LoVo (cell line): ENCODE results near the gene L1TD1.
"Not testable (repeated sequence)": the region's sequence is repeated elsewhere in the genome, so short reads cannot be mapped to it uniquely, and the experiment has no call there.

Experiments used
- DNase-seq: peaks from one replicate; pipeline ENCODE4 v3.0.0-alpha.2; 2016; ENCODE audit warnings: low spot score

Gene L1TD1

DNA sequence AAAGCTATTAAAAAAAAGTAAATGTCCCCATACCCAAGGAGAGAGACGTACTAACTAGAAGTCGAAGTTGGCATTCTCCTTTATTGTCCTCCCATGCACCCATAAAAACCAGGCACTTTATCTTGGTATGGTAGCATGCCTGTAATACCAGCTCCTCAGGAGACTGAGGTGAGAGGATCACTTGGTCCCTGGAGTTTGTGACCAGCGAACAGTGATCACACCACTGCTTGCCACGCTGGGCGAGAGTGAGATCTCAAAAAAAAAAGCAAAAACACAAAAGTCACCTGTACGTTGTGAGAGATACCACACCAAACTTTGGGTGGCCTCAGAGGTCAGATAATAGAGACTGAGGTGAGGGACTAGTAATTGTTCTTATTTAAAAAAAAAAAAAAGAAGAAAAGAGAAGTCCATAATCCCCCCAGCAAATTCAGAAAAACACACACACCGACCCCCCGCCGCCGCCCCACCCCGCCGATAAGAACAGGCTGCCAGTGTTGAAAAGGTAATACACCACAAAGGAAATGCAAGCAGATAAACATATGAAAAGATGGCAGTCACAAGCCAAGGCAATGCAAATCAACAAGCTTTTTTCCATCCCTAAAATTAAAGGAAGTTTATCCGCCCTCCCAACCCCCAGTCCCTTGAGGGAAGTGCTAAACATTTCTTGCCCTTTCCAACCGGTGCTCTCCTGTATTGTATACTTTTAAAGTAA, 3.6 kb downstream of the L1TD1 start:
- no peak for DNase-seq

DNA sequence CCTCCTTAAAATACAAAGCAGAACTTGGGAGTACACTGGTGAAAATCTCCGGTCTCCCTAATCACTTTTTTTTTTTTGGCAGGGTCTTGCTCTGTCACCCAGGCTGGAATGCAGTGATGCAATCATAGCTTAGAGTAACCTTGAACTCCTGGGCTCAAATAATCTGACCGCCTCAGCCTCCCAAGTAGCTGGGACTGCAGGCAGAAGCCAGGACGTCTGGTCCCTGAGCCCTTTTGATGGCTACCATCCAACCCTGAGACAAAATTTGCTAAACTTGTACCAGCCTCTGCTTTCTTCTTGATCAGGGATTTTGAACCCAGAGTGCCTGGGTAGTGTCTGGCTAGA, 4.1 kb downstream of the L1TD1 start:
- no peak for DNase-seq

DNA sequence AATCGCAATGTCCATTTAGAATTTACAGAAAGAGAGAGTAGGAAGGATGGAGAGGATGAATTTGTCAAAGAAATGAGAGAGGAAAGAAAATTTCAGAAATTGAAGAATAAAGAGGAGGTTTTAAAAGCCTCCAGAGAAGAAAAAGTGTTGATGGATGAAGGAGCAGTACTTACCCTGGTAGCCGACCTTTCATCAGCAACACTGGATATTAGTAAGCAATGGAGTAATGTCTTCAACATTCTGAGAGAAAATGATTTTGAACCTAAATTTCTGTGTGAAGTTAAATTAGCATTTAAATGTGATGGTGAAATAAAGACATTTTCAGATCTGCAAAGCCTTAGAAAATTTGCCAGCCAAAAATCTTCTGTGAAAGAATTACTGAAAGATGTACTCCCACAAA, 12.5 kb downstream of the L1TD1 start:
- no peak for DNase-seq

DNA sequence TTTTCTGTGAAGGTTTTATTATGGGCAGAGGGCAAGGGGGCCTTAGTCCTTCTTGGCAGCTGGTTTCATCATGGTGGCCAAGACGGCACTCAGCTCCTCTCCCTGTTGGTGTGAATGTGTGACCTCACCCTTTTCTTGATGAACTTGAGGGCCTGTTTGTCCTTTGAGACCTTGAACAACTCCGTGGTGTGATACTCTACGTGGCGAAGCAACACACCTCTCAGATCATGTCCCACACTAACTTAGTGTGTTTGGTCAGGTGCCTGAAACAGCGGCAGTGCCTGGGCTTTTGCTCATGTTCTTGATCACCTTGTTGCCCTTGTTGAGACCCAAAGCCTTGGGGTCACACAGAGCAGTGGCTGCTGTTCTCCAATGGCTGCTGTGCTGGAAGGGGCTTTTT, 13.4 kb downstream of the L1TD1 start:
- no peak for DNase-seq

DNA sequence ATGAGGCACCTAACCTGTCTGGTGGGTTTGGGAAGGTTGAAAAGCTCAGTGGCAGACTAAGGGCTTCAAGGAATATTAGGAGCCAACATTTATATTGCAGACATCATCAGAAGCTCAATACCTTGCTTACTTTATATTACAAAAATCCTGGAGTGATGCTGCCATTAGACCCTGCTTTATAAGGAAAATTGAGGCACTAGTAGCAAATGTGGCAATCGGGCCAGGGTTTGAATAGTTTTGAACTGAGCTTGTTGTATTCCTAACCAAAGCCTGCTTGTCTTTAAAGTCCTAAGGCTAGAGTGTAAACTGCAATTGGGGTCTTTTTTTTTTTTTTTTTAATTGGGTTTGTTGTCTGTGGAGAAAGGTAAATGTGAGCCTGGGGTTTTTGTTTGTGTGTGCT, 14.3 kb downstream of the L1TD1 start:
- no peak for DNase-seq

DNA sequence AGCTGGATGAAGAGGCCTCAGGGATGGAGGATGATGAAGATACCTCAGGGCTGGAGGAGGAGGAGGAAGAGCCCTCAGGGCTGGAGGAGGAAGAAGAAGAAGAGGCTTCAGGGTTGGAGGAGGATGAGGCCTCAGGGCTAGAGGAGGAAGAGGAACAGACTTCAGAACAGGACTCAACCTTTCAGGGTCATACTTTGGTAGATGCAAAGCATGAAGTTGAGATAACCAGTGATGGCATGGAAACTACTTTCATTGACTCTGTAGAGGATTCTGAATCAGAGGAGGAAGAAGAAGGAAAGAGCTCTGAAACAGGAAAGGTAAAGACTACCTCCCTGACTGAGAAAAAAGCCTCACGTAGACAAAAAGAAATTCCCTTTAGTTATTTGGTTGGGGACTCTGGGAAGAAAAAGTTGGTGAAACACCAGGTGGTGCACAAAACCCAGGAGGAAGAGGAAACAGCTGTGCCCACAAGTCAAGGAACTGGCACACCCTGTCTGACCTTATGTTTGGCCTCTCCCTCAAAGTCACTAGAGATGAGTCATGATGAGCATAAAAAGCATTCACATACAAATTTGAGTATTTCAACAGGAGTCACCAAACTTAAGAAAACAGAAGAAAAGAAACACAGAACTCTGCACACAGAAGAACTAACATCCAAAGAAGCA, 15.4 kb downstream of the L1TD1 start:
- peak; percentile 45 for DNase-seq

DNA sequence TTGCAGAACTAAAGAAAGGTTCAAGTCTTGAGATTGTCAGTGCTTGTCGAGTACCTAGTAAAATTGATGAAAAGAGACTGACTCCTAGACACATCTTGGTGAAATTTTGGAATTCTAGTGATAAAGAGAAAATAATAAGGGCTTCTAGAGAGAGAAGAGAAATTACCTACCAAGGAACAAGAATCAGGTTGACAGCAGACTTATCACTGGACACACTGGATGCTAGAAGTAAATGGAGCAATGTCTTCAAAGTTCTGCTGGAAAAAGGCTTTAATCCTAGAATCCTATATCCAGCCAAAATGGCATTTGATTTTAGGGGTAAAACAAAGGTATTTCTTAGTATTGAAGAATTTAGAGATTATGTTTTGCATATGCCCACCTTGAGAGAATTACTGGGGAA, 16.3 kb downstream of the L1TD1 start:
- DNase-seq, result no peak

DNA sequence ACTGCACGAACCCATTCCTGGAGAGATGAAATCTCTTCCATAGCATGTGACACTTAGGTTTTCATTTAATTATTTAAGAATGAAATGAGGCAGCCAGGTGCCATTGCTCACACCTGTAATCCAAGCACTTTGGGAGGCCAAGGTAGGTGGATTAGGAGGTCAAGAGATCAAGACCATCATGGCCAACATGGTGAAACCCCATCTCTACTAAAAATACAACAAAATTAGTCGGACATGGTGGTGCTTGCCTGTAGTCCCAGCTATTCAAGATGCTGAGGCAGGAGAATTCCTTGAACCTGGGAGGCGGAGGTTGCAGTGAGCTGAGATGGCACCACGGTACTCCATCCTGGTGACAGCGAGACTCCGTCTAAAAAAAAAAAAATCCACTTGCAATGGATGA, 17.8 kb downstream of the L1TD1 start:
- no peak for DNase-seq

DNA sequence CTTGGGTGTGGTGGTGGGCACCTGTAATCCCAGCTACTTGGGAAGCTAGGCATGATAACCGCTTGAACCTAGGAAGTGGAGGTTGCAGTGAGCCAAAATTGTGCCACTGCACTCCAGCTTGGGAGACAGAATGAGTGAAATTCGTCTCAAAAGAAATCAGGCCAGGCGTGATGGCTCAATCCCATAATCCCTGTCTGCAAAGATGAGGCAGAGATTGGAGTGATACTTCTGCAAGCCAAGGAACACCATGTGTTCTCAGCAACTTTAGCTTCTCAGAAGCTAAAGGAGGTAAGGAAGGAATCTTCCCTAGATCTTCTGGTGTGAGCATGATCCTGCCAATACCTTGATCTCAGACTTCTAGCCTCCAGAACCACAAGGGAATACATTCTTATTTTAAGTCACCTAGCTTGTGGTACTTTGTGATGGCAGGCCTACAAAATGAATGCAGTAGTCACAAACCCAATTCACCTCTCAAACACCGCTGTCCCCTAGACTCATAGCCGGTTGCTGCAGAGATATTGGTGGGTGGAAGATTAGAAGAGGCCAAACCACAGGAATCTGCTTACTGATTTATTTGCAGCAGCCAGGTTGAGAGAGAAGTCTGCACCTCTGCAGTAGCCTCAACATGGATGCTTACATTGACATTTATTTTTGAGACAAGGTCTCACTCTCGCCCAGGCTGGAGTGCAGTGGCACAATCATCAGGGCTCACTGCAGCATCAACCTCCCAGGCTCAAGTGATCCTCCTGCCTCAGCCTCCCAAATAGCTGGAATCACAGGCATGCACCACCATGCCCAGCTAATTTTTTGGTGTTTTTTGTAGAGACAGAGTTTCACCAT, 18.6 kb downstream of the L1TD1 start:
- no peak for DNase-seq

DNA sequence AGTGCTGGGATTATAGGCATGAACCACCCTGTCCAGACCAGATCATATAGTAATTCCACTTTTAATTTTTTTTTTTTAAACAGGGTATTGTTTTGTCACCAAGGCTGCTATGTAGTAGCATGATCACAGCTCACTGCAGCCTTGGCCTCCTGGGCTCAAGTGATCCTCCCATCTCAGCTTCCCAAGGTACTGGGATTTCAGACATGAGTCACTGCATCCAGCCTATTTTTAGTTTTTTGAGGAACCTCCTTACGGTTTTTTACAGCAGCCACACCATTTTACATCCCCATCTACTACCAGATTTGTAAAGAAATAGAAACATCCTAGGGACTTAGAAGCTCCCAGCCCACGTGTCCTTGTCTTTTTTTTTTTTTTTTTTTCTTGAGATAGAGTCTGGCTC, 24.0 kb downstream of the L1TD1 start:
- no peak for DNase-seq

DNA sequence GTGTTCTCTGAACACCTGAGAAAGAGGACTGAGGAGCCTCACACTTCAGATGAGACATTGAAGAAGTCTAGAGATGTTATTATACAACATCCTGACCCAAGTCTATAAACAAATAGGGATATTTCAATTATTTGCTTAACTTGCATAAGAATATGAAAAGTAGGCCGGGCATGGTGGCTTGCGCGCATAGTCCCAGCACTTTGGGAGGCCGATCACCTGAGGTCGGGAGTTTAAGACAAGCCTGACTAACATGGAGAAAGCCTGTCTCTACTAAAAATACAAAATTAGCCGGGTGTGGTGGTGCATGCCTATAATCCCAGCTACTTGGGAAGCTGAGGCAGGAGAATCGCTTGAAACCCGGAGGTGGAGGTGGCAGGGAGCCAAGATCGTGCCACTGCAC, 25.8 kb downstream of the L1TD1 start:
- DNase-seq, result not testable (repeated sequence)

DNA sequence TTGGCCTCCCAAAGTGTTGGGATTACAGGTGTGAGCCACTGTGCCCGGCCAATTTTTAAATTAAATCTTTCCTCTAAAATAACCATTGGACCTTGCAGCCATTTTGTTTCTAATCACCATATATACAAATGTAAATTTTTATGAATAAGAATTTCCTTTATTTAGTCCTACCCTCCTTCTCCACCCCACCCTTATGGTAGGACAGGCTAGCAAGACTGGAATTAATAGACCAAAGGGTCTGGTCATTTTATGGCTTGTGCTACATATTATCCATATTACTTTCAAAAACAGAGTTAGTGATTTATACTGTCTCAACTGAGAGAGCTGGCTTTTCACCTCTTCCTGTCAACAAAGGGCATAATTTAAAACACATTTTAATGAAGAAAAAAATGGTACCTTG, 26.5 kb downstream of the L1TD1 start:
- DNase-seq, result no peak

DNA sequence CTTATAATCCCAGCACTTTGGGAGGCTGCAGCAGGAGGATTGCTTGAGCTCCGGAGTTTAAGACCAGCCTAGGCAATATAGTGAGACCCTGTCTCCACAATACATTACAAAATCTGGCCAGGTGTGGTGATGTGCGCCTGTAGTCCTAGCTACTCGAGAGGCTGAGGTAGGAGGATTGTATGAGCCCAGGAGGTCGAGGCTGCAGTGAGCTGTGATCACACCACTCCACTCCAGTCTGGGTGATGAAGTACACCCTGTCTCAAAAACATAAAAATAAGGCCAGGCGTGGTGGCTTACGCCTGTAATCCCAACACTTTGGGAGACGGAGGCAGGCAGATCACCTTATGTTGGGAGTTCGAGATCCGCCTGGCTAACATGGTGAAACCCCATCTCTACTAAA, 27.7 kb downstream of the L1TD1 start:
- DNase-seq, result no peak

DNA sequence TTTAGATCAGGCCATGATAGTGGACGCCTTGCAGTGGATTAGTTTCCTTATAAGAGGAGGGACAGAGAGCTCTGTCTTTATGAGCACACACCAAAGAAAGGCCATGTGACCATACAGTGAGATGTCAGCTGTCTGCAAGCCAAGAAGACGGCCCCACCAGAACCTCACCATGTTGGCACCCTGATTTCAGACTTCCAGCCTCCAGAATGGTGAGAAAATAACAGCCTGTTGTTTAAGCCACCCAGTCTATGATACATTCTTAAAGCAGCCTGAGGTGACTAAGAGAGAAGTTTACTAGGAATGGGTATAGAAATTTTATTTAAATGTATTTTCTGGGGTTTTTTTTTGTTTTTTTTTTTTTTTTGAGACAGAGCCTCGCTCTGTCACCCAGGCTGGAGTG, 29.5 kb downstream of the L1TD1 start:
- no peak for DNase-seq

DNA sequence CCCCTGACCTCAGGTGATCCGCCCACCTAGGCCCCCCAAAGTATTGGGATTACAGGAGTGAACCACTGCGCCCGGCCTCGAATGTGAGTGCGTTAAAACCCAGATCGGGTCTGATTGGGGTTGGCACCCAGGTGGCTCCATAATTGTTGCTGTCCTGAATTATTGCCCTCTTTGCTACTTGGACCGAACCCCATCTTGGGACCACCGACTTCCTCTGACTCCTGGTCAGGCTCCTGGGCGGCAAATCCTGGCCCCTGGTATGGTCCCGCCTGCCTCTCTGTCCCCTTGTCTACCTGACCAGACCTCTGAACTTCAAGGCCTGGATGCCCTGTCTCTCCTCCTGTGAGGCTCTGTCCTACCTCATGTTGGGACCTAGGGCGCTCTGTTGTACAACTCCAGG, 32.8 kb downstream of the L1TD1 start:
- no peak for DNase-seq

DNA sequence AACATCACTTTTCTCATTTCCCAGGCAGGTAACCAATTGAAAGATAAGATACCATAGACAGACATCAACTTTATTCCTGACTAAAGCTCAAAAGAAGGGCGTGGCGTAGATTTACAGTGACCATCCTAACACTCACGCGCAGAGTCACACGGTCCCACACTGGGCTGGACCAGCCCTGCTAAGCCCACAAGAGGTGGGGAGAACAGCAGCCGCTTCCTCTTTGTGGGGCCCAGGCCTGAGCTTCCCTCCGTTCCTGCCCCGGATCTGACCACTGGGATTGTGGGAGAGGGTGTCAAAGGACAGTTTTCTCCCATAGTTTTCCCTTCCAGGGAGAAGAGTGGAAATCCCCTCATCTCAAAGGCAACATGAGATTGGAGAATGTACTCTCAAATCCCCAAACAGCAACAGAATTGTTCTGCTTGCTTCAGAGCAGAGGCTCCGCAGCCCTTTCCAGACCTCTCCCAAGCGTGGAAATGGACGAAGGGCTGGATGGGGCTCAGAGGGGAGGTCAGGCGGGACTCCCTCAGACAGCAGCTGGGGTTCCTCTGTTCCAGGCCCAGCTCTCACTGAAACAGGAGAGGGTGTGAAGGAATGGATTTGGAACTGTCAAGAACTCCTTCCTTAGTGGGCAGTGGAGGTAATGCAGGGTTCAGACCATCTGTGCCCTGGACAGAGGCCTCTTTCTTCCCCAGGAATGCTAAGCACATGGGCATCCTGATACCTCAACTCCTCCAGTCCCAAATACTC, 33.7 kb downstream of the L1TD1 start:
- DNase-seq, result no peak

DNA sequence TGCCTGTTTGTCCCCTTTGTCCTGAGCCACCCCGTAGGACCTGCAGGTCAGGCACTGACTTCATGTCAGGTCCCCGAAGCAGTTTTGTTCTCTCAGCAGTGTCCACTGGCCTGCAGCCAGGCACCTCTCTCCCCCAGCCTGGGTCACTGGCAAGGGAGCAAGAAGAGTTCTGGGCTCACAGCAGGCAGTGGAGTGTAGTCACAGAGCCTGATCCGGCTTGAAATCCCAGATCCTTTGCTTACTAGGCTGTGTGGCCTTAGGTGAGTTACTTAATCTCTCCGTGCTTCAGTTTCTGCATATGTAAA, 34.2 kb downstream of the L1TD1 start:
- DNase-seq, result no peak

DNA sequence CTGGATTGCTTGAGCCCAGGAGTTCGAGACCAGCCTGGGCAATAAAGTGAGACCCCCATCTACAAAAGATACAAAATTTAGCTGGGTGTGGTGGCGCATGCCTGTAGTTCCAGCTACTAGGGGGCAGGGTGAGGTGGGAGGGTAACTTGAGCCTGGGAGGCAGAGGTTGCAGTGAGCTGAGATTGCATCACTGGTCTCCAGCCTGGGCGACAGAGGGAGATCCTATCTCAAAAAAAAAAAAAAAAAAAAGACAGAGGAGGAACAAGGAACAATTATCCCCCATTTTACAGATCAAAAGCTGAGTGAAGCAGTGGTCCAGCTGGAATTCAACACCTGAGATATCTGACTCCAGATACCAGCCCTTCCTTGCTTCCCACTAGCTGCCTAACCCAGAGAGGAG, 34.8 kb downstream of the L1TD1 start:
- DNase-seq, result no peak

DNA sequence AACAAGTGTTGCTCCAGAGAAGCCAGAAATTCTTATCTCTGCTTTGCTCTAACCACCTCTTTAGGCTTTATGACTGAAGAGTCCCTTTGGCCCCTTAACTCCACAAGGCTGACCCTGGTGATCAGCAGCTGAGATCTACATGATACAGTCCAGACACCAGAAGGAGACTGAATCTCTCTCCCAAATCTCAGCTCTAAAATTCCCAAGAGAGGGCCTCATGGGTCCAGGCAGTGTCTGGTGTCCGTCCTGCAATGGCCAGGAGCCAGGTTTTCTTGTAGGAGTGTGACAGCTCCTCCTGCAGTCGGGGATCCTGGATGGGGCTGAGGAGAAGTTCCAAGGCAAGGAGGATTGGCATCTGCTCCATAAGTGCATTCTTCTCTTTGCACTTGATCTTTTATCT, 35.3 kb downstream of the L1TD1 start:
- no peak for DNase-seq

DNA sequence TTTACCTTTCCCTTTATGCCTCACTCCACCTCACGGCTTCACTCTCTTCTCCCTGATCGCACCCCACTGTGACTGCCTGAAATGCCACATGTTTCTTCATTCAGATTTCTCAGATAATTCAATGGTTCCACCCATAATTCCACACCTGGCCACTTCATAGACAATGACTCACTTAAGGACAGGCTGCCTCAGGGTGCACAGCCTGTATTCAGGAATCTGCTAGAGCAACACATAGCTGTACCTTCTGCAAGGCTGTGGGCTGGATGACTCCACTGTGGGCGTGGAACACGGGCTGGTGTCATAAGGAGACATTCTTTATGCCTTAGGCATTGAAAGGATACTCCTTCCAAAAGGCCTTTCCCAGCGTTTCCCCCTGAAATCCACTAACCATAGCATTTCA, 36.1 kb downstream of the L1TD1 start:
- DNase-seq, result peak; percentile 57

DNA sequence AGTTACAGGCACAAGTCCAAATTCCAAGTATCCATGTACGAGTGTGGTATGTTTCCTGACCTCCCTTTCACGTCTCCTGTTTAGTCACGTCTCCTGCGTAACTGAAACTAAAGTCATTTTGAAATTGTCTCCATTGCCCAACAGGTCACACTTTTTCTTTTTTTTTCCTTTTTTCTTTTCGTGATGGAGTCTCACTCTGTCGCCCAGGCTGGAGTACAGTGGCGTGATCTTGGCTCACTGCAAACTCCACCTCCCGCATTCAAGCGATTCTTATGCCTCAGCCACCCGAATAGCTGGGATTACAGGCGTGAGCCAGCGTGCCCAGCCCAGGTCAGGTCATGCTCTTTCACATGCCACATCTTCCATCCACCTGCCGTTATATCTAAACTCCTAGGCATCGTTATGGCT, 38.2 kb downstream of the L1TD1 start:
- no peak for DNase-seq

DNA sequence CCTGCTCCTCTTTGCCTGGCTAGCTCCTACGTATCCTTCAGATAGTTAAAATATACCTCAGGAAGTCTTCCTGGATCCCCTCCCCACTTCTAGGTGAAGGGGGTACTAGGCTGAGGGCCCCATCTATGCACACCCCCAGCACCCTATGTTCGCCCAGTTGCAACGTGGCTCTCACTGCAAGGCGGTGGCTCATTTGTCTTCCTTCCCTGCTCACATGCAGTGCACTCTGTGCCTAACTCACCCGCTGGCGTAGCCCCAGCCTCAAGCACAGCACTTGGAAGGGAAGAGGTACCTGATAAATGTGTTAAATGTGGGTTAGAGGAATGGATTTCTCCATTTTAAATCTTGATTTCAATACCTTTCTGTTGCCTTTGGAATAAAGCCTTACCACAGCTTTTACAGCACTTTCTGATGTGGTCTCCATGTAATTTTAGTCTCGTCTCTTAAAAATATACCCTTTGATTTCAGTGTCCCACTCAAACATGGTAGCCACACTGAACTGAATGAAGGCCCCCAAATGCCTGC, 39.3 kb downstream of the L1TD1 start:
- no peak for DNase-seq

DNA sequence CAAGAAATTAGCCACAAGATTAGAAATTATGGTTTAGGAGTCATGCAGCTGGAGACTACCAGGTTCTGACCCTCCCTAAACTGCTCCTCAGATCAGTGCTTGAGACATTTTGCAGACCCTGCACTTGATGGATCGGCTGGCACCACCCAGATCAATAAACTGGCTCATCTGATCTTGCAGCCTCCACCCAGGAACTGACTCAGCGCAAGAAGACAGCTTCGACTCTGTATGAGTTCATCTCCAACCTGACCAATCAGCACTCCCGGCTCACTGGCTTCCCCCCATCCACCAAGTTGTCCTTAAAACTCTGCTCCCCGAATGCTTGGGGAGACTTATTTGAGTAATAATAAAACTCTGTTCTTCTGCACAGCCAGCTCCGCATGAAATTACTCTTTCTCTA, 40.0 kb downstream of the L1TD1 start:
- no peak for DNase-seq
